ENCODE data around the gene BCL7A.
A peak's percentile ranks its signal among the peaks of the same experiment; 100 is the strongest.
"Not testable (repeated sequence)": the region's sequence is repeated elsewhere in the genome, so short reads cannot be mapped to it uniquely, and the experiment has no call there.

BCL7A gene

DNA sequence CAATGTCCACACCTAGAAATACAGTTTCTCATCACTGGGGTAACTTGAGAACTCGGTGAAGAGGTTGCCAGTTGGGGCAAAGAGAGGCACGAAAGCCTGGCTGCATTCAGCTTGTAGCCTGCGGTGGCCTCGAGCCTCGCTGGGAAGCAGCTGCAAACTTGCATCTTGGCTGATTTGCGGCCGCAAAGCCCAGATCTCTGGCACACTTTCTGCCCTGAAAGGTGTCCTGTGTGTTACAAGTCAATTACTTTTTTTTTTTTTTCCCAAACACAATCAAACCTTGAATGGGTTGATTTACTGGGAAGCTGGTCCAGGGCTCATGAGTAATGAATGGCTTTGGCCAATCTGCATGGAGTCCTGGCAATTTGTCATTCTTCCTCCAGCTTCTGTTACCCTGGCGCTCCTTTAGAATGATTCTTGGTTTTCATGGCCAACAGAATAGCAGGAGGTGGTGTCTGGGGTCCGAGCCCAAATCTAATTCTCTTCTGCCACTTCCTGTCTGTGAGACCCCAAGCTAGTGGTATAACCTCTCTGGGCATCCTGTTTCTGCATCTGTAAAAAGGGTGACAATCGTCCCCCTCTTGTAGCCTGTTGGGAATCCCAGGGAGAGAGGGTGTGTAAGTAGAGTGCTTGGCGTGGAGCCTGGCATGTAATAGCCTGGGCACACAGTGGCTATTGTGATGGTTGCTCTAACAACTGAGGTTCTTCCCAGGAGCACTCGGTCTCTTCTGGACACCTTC, 6.7 kb downstream of the BCL7A start:
- no peak for DNase-seq

DNA sequence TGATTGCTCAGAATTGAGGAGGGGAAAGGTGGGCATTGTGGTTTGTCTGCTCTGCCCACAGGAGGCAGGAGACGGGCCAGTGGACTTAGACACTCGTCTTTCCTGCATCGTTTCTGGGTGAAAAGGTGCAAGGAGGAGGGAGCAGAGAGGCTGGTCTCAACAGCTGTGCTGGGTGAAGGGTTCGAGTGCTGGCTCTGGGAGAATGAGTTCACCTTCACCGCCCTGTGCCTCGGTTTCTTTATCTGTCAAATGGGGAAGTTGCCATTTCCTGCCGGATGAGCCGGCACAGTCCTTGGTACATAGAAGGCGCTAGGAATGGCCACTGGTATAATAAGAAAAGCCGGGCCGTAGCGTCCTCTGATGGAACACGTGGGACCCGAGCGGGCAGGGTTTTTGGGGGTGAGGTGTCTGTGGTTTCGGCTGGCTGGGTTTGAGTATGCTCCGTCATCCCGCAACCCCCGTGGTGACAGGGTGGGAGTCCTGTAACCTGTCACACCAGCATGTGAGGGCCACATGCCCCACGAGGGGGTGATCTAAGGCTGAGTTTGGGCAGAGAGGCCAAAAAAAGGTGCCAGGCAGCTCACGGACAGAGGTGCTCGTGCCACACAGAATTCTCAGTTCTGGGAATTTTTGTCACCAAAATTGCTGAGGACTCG, 7.3 kb downstream of the BCL7A start:
- DNase-seq, result peak; percentile 44 to 54

DNA sequence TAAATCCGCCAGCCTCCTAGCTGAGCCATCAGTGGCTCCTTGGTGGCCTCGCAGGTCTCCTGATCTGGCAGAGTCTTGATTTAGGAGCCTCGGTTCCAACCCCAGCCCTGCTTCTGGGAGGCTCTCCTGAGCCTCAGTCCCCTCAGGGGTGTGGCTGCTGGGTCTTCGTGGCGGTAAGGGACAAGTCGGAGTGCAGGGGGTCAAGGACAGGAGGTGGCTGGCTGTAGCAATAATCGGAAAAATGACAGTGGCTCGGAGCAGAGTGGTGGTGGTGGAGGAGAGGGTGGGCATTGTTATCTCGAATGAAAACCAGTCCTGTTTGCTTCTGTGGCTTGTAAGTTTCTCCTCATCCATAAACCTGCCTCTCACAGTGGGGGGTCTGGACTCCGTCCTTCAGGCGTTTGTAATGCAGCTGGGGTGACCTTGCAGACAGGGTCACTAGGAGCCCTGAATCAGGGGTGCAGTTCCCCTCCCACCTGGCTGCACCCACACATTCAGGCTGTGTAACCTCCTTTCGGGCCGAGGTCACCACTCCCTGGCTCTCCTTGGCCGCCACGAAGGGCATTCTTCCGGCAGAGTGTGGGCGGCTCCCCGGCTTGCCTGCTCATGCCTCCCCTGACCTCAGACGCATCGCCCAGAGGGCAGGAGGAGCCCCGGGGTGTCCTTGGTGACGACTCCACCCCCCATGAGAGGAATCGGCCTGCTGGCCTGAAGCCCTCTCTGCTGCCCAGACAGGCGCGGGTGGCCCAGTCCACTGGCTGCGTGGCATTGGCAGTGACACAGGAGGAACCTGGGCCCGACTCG, 8.1 kb downstream of the BCL7A start:
- DNase-seq, result no peak

DNA sequence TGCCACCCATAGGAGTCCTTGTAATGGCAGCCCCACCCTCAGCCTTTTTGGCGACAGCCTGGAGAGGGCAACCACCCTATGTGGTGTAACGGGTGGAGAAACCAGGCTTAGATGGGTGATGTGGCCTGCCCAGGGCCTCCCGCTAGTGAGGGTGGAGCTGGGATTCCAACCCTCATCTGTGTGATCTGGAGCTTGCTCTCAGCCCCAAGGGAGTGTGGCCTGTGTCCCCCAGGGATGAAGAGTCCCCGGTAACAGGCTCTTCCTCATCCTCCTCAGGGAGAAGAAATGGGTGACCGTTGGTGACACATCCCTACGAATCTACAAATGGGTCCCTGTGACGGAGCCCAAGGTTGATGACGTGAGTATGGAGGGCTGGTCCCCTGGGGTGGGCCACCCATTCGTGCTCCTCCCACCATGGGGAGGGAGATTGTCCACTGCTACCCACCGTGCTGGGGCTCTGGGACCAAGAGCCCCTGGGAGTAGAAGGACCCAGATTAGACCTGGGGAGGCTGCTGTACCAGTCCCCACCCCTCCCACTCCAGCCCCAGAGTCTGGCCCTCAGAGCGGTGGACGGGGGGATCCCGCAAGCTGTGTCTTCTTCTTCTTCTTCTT, 8.8 kb downstream of the BCL7A start:
- no peak for DNase-seq

DNA sequence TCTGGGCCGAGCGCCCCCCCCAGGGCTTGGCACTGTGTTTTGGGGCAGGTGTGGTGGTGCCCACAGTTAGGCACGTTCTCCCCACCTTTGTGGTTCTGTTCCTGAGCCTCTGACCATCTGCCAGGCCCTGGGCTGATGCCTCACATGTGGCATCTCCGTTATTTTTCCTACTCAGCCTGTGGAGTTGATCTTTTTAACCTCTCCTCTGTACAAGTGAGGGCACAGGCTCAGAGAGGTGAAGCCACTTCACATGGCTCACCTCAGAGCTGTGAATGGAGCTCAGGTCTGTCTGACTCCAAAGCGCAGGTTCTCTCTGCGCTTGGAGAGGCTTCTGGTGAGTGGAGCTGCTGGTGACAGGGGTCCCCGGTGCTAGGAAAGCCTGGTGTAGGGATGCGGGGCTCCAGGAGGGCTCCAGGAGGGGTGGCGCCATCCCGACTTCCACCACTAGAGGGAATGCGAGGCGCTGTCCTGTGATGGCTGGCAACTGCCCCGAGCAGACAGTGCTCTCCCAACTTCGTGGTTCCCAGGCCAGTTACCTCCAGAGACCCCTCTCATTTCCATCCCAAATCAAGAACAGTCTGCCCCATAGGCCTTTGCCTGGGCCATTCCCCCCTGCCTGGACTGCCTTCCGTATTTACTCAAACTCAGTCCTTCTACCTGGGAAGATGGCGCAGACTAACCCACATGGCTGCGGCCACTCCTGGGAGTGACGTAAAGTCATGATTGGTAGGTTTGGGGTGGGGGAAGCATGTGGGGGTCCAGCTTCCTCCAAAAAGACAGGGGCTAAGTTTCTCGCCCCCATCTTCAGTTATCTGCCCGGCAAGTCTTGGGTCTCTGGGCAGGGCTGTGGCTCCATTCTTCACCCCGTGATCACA, 9.9 kb downstream of the BCL7A start:
- peak; percentile 71 to 77 for DNase-seq

DNA sequence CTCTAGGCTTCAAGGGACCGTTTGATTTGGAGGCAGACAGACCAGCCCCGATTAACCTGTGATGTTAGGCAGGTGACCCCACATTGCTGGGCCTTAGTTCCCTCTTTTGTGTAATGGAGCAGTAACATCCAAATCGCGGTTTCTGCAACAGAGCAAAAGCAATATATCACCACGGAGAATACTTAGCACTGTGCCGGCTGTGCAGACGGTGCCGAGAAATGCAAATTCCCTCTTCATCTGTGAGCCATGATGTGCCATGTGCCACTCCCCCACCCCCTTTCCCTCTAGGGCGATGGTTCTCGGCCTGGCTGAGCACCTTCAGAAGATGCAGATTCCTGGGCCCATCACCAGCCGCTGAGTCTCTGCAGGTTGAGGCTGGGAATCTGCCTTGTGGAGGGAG, 10.9 kb downstream of the BCL7A start:
- DNase-seq, result no peak

DNA sequence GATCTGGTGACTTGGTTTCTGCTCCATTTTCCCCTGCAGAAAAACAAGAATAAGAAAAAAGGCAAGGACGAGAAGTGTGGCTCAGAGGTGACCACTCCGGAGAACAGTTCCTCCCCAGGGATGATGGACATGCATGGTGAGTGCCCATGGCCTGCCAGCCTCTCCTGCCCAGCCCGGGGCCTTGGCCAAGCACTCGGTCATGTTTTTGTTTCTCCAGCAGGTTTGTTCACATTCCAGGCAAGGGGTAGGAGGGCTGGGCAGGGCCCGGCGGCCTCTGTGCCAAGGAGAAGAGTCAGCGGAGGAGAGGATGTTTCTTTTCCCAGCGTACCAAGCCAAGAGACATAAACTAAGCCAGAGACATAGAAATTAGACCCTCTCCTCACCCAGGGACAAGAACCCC, 13.6 kb downstream of the BCL7A start:
- DNase-seq, result no peak

DNA sequence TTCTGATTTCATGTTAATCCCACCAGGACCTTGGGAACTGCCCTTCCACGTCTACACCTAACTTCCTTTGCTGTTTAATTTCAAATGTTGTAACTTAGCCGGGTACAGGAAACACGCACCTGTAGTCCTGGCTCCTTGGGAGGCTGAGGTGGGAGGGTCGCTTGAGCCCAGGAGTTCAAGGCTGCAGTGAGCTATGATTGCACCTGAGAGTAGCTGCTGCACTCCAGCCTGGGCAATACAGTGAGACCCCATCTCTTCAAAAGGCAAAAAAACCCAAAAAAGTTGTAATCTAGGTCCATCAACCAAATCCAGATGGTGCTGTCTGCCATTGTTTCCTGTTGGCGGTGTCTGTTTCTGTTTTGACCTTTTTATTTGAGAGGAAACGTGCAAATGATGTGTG, 14.5 kb downstream of the BCL7A start:
- no peak for DNase-seq

DNA sequence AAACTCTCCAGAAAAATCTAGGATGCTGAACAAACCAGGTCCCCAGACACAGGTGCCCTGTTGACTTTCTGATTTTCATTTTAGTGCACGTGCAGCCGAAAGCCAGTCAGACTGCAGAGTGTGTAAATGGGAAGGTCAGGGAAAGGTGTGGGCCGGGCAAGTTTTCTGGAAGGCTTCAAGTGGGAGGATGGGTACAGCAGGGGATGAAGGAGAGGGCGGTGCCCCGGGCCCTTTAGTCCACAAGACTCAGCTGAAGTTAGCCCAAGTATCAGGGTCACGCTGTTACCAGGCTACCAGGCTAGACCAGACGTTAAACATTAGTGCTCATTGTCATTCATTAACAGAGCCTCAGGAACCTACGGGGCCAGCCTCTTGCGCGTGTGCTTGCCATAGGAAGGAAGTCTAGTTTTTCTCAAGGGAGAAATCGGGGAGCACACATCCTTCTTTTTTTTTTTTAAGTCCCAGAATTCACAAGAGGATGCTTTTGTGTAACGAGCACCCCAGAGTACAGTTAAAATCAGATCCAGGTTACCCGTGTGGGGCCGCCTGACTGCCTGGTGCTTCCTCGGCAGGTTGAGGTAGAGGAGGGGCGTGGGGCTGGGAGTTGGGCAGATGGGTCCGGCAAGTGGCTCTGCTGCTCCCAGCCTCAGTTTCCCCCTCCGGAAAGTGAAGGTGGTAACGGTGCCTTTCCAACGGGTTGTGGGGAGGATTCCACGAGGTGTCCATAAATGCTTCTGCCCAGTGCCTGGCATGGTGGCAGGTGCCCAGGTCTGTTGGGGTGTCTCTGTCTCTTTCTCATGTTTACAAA, 19.1 kb downstream of the BCL7A start:
- DNase-seq, result no peak

DNA sequence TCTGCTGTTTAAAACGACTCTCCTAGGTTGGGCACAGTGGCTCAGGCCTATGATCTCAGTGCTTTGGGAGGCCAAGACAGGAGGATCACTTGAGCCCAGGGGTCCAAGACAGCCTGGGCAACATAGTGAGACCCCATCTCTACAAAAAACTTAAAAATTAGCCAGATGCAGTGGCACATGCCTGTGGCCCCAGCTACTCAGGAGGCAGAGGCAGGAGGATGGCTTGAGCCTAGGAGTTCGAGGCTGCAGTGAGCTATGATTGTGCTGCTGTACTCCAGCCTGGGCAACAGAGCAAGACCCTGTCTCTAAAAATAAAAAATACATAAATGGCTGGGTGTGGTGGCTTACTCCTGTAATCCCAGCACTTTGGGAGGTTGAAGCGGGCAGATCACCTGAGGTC, 19.8 kb downstream of the BCL7A start:
- not testable (repeated sequence) for DNase-seq

DNA sequence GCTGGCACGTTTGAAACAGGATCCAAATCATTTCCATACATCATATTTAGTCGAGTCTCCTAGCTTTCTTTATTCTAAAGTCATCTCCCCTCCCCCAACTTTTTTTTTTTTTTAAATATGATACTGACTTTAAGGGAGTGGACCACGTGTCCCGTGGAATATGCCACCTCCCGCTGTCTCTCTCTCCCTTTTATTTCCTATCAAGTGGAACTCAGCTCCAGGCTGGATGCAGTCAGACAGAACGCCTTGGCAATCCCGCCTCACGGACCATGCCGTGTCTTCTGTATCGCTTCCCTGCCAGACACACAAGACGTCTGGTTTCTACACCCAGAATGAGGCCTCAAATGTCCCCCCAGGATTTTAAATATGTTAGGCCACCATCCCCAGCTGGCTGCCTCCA, 21.2 kb downstream of the BCL7A start:
- DNase-seq, result no peak

DNA sequence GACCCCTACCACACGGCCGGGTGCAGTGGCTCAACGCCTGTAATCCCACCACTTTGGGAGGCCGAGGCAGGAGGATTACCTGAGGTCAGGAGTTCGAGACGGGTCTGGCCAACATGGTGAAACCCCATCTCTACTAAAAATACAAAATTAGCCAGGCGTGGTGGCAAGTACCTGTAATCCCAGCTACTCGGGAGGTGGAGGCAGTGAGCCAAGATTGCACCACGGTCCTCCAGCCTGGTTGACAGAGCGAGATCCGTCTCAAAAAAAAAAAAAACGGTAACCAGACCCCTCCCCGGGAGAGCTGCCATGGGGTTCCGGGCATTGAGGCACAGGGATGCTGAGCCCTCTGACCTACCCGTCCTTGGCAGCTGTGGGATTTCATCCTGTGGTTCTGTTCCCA, 21.8 kb downstream of the BCL7A start:
- DNase-seq, result no peak

DNA sequence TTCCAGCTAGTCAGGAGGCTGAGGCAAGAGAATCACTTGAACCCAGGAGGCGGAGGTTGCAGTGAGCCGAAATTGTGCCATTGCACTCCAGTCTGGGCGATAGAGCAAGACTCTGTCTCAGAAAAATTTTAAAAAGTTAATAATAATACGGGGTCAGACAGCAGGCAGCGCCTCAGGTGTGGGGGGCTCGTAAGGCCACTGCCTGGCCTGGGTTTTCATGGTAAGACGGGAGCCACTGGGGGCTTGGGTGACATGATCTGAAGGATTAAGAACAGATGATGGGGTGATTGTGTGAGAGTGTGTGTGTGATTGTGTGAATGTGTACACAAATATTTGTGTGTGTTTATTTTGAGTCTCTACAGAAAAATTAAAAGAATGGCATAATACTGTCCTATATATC, 23.6 kb downstream of the BCL7A start:
- no peak for DNase-seq

DNA sequence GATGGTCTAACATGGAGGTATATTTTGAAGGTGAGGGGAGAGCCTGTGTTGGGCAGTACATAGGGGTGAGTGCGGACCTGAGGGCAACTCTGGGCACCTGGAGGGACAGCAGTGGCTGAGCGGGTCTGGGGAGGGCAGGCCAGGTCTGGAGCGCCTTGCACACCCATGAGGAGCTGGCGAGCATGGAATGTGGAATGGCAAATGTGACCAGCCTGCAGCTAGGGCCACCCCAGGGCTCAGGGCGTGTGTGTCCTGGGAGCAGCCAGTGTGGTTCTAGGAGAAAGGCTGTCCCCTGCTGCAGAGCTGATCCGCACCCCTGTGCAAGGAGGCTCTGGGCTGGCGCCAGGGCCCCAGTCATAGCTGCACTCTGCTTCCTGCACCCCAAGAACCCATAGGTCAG, 24.5 kb downstream of the BCL7A start:
- DNase-seq, result no peak

DNA sequence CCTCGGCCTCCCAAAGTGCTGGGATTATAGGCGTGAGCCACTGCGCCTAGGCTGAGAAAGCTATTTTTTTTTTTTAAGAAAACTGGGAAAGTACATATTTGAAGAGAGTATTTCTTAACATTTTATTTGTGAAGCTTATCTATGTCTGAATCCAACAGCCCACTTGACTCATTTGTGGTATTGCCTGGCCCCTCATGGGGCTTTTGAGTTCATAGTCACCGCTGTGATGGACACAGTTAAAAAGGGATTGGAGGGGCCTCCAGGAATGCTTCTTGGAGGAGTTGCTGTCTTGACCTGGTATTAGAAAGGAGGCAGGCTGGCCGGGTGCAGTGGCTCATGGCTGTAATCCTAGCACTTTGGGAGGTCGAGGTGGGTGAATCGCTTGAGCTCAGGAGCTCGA, 26.5 kb downstream of the BCL7A start:
- DNase-seq, result no peak

DNA sequence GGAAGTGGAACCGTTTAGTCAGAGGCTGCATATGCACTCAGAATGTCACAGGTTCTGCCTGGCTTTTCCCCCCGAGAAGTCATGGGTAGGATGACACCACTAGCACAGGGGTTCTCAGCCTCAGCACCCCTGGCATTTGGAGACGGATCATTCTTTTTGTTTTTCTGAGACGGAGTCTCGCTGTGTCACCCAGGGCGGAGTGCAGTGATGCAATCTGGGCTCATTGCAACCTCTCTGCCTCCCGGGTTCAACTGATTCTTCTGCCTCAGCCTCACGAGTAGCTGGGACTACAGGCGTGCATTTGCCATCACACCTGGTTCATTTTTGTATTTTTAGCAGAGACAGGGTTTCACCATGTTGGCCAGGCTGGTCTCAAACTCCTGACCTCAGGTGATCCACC, 28.1 kb downstream of the BCL7A start:
- no peak for DNase-seq

DNA sequence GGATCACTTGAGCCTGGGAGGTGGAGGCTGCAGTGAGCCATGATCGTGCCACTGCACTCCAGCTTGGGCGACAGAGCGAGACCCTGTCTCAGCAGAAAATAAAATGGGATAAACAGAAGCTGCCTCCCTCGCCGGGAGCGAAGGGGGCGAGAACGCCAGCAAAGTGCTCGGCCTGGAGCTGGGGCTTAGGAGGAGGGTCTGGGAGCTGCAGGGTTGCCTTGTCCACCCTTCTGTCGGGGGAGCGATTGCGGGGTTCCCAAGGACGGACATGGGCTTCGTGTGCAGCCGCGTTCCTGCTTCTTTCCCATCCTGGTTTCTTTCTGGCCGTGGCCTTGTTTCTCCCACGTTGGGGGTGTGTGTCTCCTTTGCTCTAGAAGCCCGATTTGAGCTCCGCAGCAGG, 29.0 kb downstream of the BCL7A start:
- no peak for DNase-seq

DNA sequence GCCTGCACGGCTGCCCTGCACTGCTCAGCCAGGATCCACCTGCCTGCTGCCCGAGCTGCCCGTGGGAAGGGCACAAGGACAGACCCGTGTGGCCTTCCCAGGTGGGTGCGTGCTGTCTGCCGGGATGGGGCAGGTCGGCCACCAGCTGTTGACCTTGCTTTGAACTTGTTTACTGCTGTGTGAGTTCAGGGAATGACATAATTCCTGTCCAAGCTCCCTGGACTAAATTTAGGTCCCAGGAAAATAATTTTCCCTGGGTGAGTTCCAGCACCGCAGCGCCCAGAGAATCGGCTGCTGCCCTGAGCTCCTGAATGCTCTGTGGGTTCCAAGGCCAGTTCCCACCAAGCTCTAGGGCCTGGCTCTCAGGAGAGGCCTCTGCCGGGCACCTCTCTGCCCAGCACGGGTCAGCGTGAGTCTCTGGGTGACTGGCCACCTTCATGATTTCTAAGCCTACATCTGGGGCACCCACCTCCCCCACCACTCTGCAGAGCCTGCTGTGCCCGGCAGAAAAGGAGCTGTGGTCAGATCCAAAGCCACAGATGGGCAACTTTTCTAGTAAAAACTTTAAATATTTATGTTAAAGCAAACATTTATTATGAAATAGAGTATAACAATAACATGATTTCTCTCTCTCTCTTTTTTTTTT, 29.7 kb downstream of the BCL7A start:
- DNase-seq, result no peak

DNA sequence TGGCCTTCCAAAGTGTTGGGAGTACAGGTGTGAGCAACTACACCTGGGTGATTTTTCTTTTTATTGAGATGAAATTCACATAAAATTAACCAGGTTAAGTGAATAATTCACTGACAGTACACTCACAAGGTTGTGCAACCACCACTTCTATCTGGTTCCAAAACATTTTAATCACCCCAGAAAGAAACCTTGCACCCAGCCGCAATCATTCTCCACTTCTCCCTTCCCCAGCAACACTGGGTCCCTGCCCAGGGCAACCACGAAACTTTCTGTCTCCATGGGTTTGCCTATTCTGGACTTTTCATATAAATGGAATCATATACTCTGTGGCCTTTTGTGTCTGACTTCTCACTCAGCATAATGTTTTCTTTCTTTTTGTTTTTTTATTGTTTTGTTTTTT, 30.6 kb downstream of the BCL7A start:
- no peak for DNase-seq

DNA sequence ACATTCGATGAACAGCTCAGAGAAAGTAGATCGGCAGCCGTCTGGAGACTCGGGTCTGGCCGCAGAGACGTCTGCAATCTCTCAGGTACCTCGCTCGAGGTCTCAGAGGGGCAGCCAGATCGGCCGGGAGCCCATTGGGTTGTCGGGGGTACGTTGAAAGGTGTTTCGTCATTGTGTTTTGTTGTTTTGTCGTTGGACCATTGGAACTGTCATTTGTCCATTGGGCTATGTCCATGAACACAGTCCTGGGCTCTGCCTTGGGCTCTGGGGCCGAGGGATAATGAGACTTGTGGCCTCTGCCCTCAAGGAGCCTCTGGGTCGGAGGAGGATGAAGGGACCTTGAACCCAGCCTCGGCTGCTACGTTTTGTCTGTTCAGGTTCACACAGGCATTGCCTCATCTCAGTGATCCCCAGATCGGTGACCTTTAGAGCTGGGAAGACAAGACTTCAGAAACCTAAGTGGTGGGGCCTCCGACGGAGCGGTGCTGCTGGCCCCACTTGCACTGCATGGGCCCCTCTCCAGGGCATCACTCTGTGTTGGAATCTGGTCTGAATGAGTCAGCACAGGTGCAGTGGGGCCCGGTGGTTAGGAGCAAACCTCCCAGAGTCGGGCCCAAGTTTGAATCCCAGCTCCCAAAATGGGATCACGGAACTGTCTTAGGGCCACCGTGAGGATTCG, 33.3 kb downstream of the BCL7A start:
- no peak for DNase-seq

DNA sequence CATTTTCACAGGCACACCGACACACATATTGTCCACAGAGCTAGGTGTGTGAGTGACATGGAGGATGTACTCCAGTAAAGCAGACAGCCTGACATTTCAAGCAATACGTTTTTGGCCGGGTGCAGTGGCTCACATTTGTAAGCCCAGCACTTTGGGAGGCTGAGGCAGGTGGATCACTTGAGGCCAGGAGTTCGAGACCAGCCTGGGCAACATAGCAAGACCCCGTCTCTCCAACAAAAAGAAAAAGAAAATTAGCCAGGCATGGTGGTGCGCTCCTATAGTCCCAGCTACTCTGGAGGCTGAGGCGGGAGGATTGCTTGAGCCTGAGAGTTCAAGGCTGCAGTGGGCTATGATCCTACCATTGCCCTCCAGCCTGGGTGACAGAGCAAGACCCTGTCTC, 34.7 kb downstream of the BCL7A start:
- not testable (repeated sequence) for DNase-seq

Data from activated CD4-positive, alpha-beta T cell treated with anti-CD3 and anti-CD28 coated beads, Interleukin-2, amount 50 U/mL, for 48 hours (primary cell).